K562 (cell line): ENCODE measurements around the gene TM9SF3. TPM values are rescaled to one million over a fixed set of nuclear protein-coding genes. Genes with fewer than 3 reads are reported as not detected.

Experiments
- CBX3 ChIP-seq, 2 experiments: IDR thresholded peaks; 1 replicate in 1 of 2; 2 replicates in 1 of 2; pipeline ENCODE4 v1.6.1; 2012; ENCODE audit warnings: inconsistent platforms in 2 of 2, low read length in 2 of 2, borderline replicate concordance in 1 of 2, control low read depth in 1 of 2
- E2F4 ChIP-seq: sonication (generic); formaldehyde crosslinking; IDR thresholded peaks from 2 replicates; pipeline ENCODE4 v1.8.0; 2022; ENCODE audit warnings: mild to moderate bottlenecking, low read depth, missing genetic modification reagents
- E2F6 ChIP-seq, 2 experiments: IDR thresholded peaks; 2 replicates each; pipeline ENCODE4 v1.6.1; 2011; ENCODE audit warnings: borderline replicate concordance in 1 of 2, control low read depth in 1 of 2, low read depth in 1 of 2, low read length in 1 of 2, mild to moderate bottlenecking in 1 of 2, mixed read lengths in 1 of 2, moderate library complexity in 1 of 2; ENCODE audit not compliant: insufficient read depth in 1 of 2, insufficient read length in 1 of 2, poor library complexity in 1 of 2, severe bottlenecking in 1 of 2; ENCODE audit errors: extremely low read depth in 1 of 2
- ELF2 ChIP-seq: fragments of 250-450 bp; sonication (Bioruptor Pico); IDR thresholded peaks from 2 replicates; pipeline ENCODE4 v1.5.0; 2021; ENCODE audit warnings: mild to moderate bottlenecking
- FOSL1 ChIP-seq: fragments of 200-800 bp; sonication (Bioruptor generic); conservative IDR thresholded peaks from 2 replicates; pipeline ENCODE4 v1.6.1; 2016; ENCODE audit warnings: missing genetic modification characterization, missing compliant biosample characterization
- GABPB1 ChIP-seq: sonication (generic); formaldehyde crosslinking; IDR thresholded peaks from 2 replicates; pipeline ENCODE4 v1.8.0; 2022; ENCODE audit warnings: mild to moderate bottlenecking, missing genetic modification reagents
- GTF2A2 ChIP-seq: IDR thresholded peaks from 2 replicates; pipeline ENCODE4 v1.6.1; 2016; ENCODE audit warnings: mild to moderate bottlenecking, missing genetic modification characterization, missing compliant biosample characterization
- ID3 ChIP-seq, 2 experiments: fragments of 250-450 bp in 1 of 2; fragments of 450-650 bp in 1 of 2; sonication (Bioruptor Pico) in 1 of 2; IDR thresholded peaks; 2 replicates each; pipeline versions ENCODE4 v1.6.1 to v1.8.0; 2016 to 2021; ENCODE audit warnings: mild to moderate bottlenecking in 2 of 2, moderate library complexity in 2 of 2, missing compliant biosample characterization in 1 of 2, missing genetic modification characterization in 1 of 2
- JUN ChIP-seq, 2 experiments: sonication (generic) in 1 of 2; formaldehyde crosslinking in 1 of 2; IDR thresholded peaks; 2 replicates each; pipeline versions ENCODE4 v1.6.1 to v1.8.0; 2012 to 2022; ENCODE audit warnings: borderline replicate concordance in 2 of 2, mild to moderate bottlenecking in 2 of 2, improper control_type of control experiment in 1 of 2, low read depth in 1 of 2, low read length in 1 of 2, missing genetic modification reagents in 1 of 2
- L3MBTL2 ChIP-seq: fragments of 450-650 bp; IDR thresholded peaks from 2 replicates; pipeline ENCODE4 v1.6.1; 2016; ENCODE audit warnings: mild to moderate bottlenecking, moderate library complexity
- NCOR1 ChIP-seq: fragments of 450-650 bp; IDR thresholded peaks from 2 replicates; pipeline ENCODE4 v1.6.1; 2016; ENCODE audit warnings: mild to moderate bottlenecking, moderate library complexity
- NFRKB ChIP-seq: fragments of 450-650 bp; IDR thresholded peaks from 2 replicates; pipeline ENCODE4 v1.6.1; 2016; ENCODE audit warnings: low read depth
- POLR3G ChIP-seq: IDR thresholded peaks from 2 replicates; pipeline ENCODE4 v1.6.1; 2011; ENCODE audit not compliant: insufficient read length, insufficient replicate concordance; ENCODE audit errors: extremely low read depth
- PRPF4 ChIP-seq: fragments of 200-400 bp; formaldehyde crosslinking; IDR thresholded peaks from one replicate; pipeline ENCODE4 v1.6.1; 2017; ENCODE audit warnings: low read length, low read depth, mild to moderate bottlenecking; ENCODE audit not compliant: insufficient read depth, poor library complexity, severe bottlenecking
- RBM15 ChIP-seq: fragments of 200-400 bp; formaldehyde crosslinking; IDR thresholded peaks from 2 replicates; pipeline ENCODE4 v1.6.1; 2018; ENCODE audit warnings: mild to moderate bottlenecking, low read length, moderate library complexity; ENCODE audit not compliant: insufficient read depth
- RBM17 ChIP-seq: fragments of 200-400 bp; formaldehyde crosslinking; IDR thresholded peaks from 2 replicates; pipeline ENCODE4 v1.6.1; 2017; ENCODE audit warnings: low read depth, mild to moderate bottlenecking, low read length, borderline replicate concordance
- SMAD3 ChIP-seq: fragments of 450-650 bp; formaldehyde crosslinking; conservative IDR thresholded peaks from 2 replicates; pipeline ENCODE4 v1.4.0; 2020; ENCODE audit warnings: mild to moderate bottlenecking
- SMARCA5 ChIP-seq: fragments of 450-650 bp; IDR thresholded peaks from 2 replicates; pipeline ENCODE4 v1.6.1; 2016
- ZBTB5 ChIP-seq: fragments of 450-650 bp; IDR thresholded peaks from 2 replicates; pipeline ENCODE4 v1.6.1; 2017; ENCODE audit warnings: antibody characterized with exemption
- ZNF121 ChIP-seq: sonication (generic); formaldehyde crosslinking; conservative IDR thresholded peaks from 2 replicates; pipeline ENCODE4 v1.8.0; 2022; ENCODE audit warnings: missing genetic modification reagents
- ZNF212 ChIP-seq: fragments of 450-650 bp; formaldehyde crosslinking; IDR thresholded peaks from 2 replicates; pipeline ENCODE4 v1.4.0; 2020; ENCODE audit warnings: mild to moderate bottlenecking
- polyA plus RNA-seq, 8 experiments: library from polyadenylated mRNA; depleted of rRNA in 4 of 8; stranded (reverse) in 5 of 8; unstranded in 3 of 8; fragments of >200 nt; fragmentation: Nextera tagmentation in 2 of 8; fragmentation: Illumina TruSeq in 1 of 8; extraction: Ambion mirVana in 2 of 8; extraction: Trizol in 1 of 8; gene quantifications; 2 replicates each; pipeline versions ENCODE4 v1.2.1 to v1.2.3, GENCODE V29; 2011 to 2014; ENCODE audit warnings: inconsistent platforms in 1 of 8, missing spikeins in 1 of 8
- total RNA-seq, 7 experiments: library from RNA; depleted of rRNA in 6 of 7; stranded (reverse); fragments of >200 nt in 6 of 7; fragmentation: Illumina TruSeq in 2 of 7; extraction: Trizol in 2 of 7; gene quantifications; 2 replicates each; pipeline versions ENCODE4 v1.2.1 to v1.2.3, GENCODE V29; 2011 to 2021; ENCODE audit warnings: low replicate concordance in 1 of 7

The TM9SF3 gene
- total and polyA plus RNA-seq, 9 of the 15 experiments (the other 6 are each of a cell fraction or from before 2014, with no cell fraction given) = 16.1 to 63.1 (median 34.9) TPM

- TF ChIP-seq ZBTB5 = no peak
- TF ChIP-seq GTF2A2 = no peak
- TF ChIP-seq ZNF212 (CRISPR knock-in tag) = no peak
- no peak for TF ChIP-seq PRPF4
- TF ChIP-seq ID3 (CRISPR knock-in tag; IDR thresholded peaks at IDR 0.05) = no peak
- TF ChIP-seq ID3 (tag; IDR thresholded peaks at IDR 0.05) = 0 out of 2 replicates have a peak, but pooled peaks have one; percentile 3
- no peak for TF ChIP-seq NFRKB
- TF ChIP-seq RBM17 = no peak
- peak; percentile 63 for TF ChIP-seq L3MBTL2
- TF ChIP-seq JUN (IDR thresholded peaks at IDR 0.05; ENCODE audit: borderline replicate concordance, low read depth, low read length) = no peak
- no peak for TF ChIP-seq JUN (CRISPR knock-in tag; IDR thresholded peaks at IDR 0.05; ENCODE audit: borderline replicate concordance)
- no peak for TF ChIP-seq SMARCA5
- no peak for TF ChIP-seq POLR3G
- no peak for TF ChIP-seq E2F4 (CRISPR knock-in tag)
- no peak for TF ChIP-seq ELF2 (CRISPR knock-in tag)
- TF ChIP-seq E2F6 (IDR thresholded peaks at IDR 0.05; ENCODE audit: borderline replicate concordance in 1 of 2, extremely low read depth in 1 of 2, insufficient read depth in 1 of 2, insufficient read length in 1 of 2, low read depth in 1 of 2, low read length in 1 of 2, poor library complexity in 1 of 2, severe bottlenecking in 1 of 2) = peak; percentile 75 to 94
- TF ChIP-seq FOSL1 = peak; percentile 91
- TF ChIP-seq SMAD3 (CRISPR knock-in tag) = no peak
- TF ChIP-seq GABPB1 (CRISPR knock-in tag) = peak; percentile 91
- no peak for TF ChIP-seq RBM15
- TF ChIP-seq CBX3 (IDR thresholded peaks at IDR 0.05; ENCODE audit: borderline replicate concordance in 1 of 2, low read length in 2 of 2) = no peak
- TF ChIP-seq NCOR1 = 0 out of 2 replicates have a peak, but pooled peaks have one; percentile 2
- no peak; the same call in 1 of the 2 replicates for TF ChIP-seq ZNF121 (CRISPR knock-in tag)
Measured at GRCh38 chr10:96586419-96587263, at the start of gene TM9SF3 (continued).
